B cell (primary cell): ENCODE measurements around the gene GINS3. TPM values are rescaled to one million over a fixed set of nuclear protein-coding genes. Genes with fewer than 3 reads are reported as not detected.

ENCODE experiments used
- ATAC-seq: fragments of 200-7000 bp; cut with Tn5 transposase; one replicate; pipeline ENCODE4 v1.10.0; 2021; ENCODE audit warnings: low read depth, mild to moderate bottlenecking, moderate number of reproducible peaks, moderate library complexity
- CTCF ChIA-PET: fragments of 350-600 bp; sonication (Branson Sonifier 250); formaldehyde crosslinking; loops from one replicate; lab custom pipeline; 2021; ENCODE audit warnings: antibody characterized with exemption, inconsistent platforms; lab: Charles Lee
- POLR2A ChIA-PET: fragments of 350-600 bp; sonication (Branson Sonifier 250); formaldehyde crosslinking; loops from one replicate; lab custom pipeline; 2021; ENCODE audit warnings: antibody characterized with exemption; lab: Charles Lee
- DNase-seq: peaks from one replicate; pipeline ENCODE4 v3.0.0; 2013
- H2AFZ ChIP-seq: 2 replicates; pipeline ENCODE4 v1.6.1; 2012; ENCODE audit warnings: mild to moderate bottlenecking, low read depth, low read length; ENCODE audit not compliant: insufficient read depth, poor library complexity, severe bottlenecking
- H3K27ac ChIP-seq, 2 donors: 1 replicate in 1 of 2; 2 replicates in 1 of 2; pipeline ENCODE4 v1.5.1; 2012 to 2013; ENCODE audit warnings: low read length in 2 of 2, mild to moderate bottlenecking in 2 of 2, moderate library complexity in 1 of 2
- H3K27me3 ChIP-seq, 4 experiments: fragments of 200-600 bp in 1 of 4; sonication (generic) in 1 of 4; replicated peaks in 1 of 4; 1 replicate in 2 of 4; 2 replicates in 2 of 4; pipeline versions ENCODE4 v1.6.1 to v1.7.0; 2013 to 2016; ENCODE audit warnings: low read length in 3 of 4, mild to moderate bottlenecking in 2 of 4, mixed read lengths in 1 of 4, moderate library complexity in 1 of 4; ENCODE audit not compliant: insufficient read depth in 4 of 4, control insufficient read depth in 3 of 4; ENCODE audit errors: control extremely low read depth in 1 of 4
- H3K36me3 ChIP-seq, 2 experiments: replicated peaks in 1 of 2; 1 replicate in 1 of 2; 2 replicates in 1 of 2; pipeline versions ENCODE4 v1.6.1 to v1.7.1; 2013; ENCODE audit warnings: low read length in 1 of 2; ENCODE audit not compliant: insufficient read depth in 2 of 2, control insufficient read depth in 1 of 2; ENCODE audit errors: control extremely low read depth in 1 of 2, extremely low read depth in 1 of 2
- H3K4me1 ChIP-seq, 2 donors: fragments of 200-600 bp in 1 of 2; sonication (generic) in 1 of 2; 1 replicate in 1 of 2; 2 replicates in 1 of 2; pipeline versions ENCODE4 v1.5.1 to v1.6.1; 2013 to 2017; ENCODE audit warnings: low read length in 2 of 2; ENCODE audit not compliant: control insufficient read depth in 2 of 2, insufficient read depth in 2 of 2
- H3K4me2 ChIP-seq: replicated peaks from 2 replicates; pipeline ENCODE3; 2012; ENCODE audit warnings: mild to moderate bottlenecking, low read depth, low read length; ENCODE audit not compliant: poor library complexity, severe bottlenecking
- H3K4me3 ChIP-seq, 5 experiments: fragments of 200-600 bp in 1 of 5; sonication (generic) in 1 of 5; 1 replicate in 3 of 5; 2 replicates in 2 of 5; pipeline versions ENCODE4 v1.5.1 to v1.7.0; 2011 to 2016; ENCODE audit warnings: low read length in 4 of 5, mild to moderate bottlenecking in 4 of 5, low read depth in 2 of 5, control low read depth in 1 of 5, moderate library complexity in 1 of 5; ENCODE audit not compliant: insufficient read depth in 1 of 5; ENCODE audit errors: control extremely low read depth in 1 of 5, extremely low read depth in 1 of 5
- H3K79me2 ChIP-seq: fragments of 200-600 bp; sonication (generic); one replicate; pipeline ENCODE4 v1.6.0; 2016; ENCODE audit warnings: low read length; ENCODE audit not compliant: control insufficient read depth, insufficient read depth
- H3K9ac ChIP-seq: fragments of 200-600 bp; sonication (generic); 2 replicates; pipeline ENCODE4 v1.6.1; 2017; ENCODE audit warnings: mild to moderate bottlenecking, low read length, moderate library complexity
- H3K9me3 ChIP-seq, 3 donors: one replicate each; pipeline versions ENCODE4 v1.6.1 to v1.7.1; 2013; ENCODE audit warnings: low read length in 2 of 3; ENCODE audit not compliant: control insufficient read depth in 2 of 3, insufficient read depth in 1 of 3; ENCODE audit errors: control extremely low read depth in 1 of 3
- H4K20me1 ChIP-seq: 2 replicates; pipeline ENCODE4 v1.6.0; 2012; ENCODE audit warnings: mild to moderate bottlenecking, low read length; ENCODE audit not compliant: insufficient read depth, control insufficient read depth, poor library complexity, severe bottlenecking
- H3K27ac Mint-ChIP-seq: one replicate; pipeline ENCODE4 v1.8.0; 2021; ENCODE audit warnings: mixed read lengths
- H3K27me3 Mint-ChIP-seq: one replicate; pipeline ENCODE4 v1.8.0; 2021; ENCODE audit warnings: mixed read lengths
- H3K4me1 Mint-ChIP-seq: one replicate; pipeline ENCODE4 v1.8.0; 2021; ENCODE audit warnings: mixed read lengths
- H3K4me3 Mint-ChIP-seq: one replicate; pipeline ENCODE4 v1.8.0; 2021; ENCODE audit warnings: mixed read lengths
- H3K9me3 Mint-ChIP-seq: one replicate; pipeline ENCODE4 v1.8.0; 2022; ENCODE audit warnings: mixed read lengths; ENCODE audit not compliant: insufficient read depth
- CTCF ChIP-seq: fragments of 200-600 bp; IDR thresholded peaks from one replicate; pipeline ENCODE4 v1.8.0; 2022; ENCODE audit warnings: antibody characterized with exemption, mild to moderate bottlenecking
- EZH2 ChIP-seq: IDR thresholded peaks from 2 replicates; pipeline ENCODE4 v1.6.1; 2012; ENCODE audit warnings: borderline replicate concordance, low read depth, mild to moderate bottlenecking, moderate library complexity, low read length; ENCODE audit not compliant: insufficient read depth, poor library complexity, severe bottlenecking
- WGBS: methylation state at CpG from one replicate; pipeline ENCODE4 v1.1.5; 2013; ENCODE audit warnings: missing lambda C conversion rate; ENCODE audit not compliant: insufficient coverage; 5-methylcytosine and 5-hydroxymethylcytosine counted together
- intact Hi-C: fragments of 100-400 bp; cut with micrococcal nuclease; formaldehyde crosslinking; loops from one replicate; pipeline ENCODE4 v1.10.0; 2022
- polyA plus RNA-seq: library from polyadenylated mRNA; depleted of rRNA; stranded (reverse); fragments of >200 nt; gene quantifications from 2 replicates; pipeline ENCODE4 v1.2.3, GENCODE V29; 2012
- total RNA-seq, 2 donors: library from RNA; stranded (reverse); fragments of 120-200 nt in 1 of 2; gene quantifications; 1 replicate in 1 of 2; 2 replicates in 1 of 2; pipeline versions ENCODE4 v1.2.3 to v1.2.4, GENCODE V29; 2013 to 2022

GINS3 gene
- total and polyA plus RNA-seq, 2 donors (not counting 1 experiment from before 2014, with no cell fraction given) = 1.1 to 2.3 TPM

- POLR2A ChIA-PET = no interaction called here
- Histone ChIP-seq H2AFZ (no peak overlapping the region), H3K36me3 (no peaks in the 10 kb centered on the region), H4K20me1 (no peaks in the 10 kb centered on the region), H3K27ac (no peak overlapping the region), H3K9ac (no peak overlapping the region), H3K27me3 (peaks cover 0 to 13% (median 1%) of the 10 kb centered on the region in 4 experiments), H3K4me1 (no peaks in the 10 kb centered on the region), H3K4me3 (no peak overlapping the region), H3K4me2 (no peak overlapping the region), H3K79me2 (no peaks in the 10 kb centered on the region), H3K9me3 (no peaks in the 10 kb centered on the region)
- no peak overlapping the region for H3K4me3 Mint-ChIP-seq
- DNase-seq = no peak
- no peak overlapping the region for H3K27ac Mint-ChIP-seq
- no peak for ATAC-seq
- H3K4me1 Mint-ChIP-seq = no peaks in the 10 kb centered on the region
- TF ChIP-seq CTCF = no peak
- CTCF ChIA-PET = interaction anchor here (1.1 to 6.0 kb wide), 3 partner anchors 10 to 146 kb away, joined by 3 to 32 read pairs (median 30); no protein-coding TSS in a partner anchor
- intact Hi-C loops = no loop called here
- H3K9me3 Mint-ChIP-seq = no peaks in the 10 kb centered on the region
- 75% methylated on average over 3 of the region's 5 CpGs for WGBS
- H3K27me3 Mint-ChIP-seq = peaks cover 41% of the 10 kb centered on the region
These were observed 45.4 kb upstream of the GINS3 start for GRCh38 chr16:58346831-58347371.

- ChIA-PET POLR2A (no interaction called here), CTCF (interaction anchor here (5.2 to 6.0 kb wide), 2 partner anchors 12 to 139 kb away, joined by 30 to 32 read pairs; no protein-coding TSS in a partner anchor)
- Mint-ChIP-seq H3K27ac (no peak overlapping the region), H3K4me1 (no peaks in the 10 kb centered on the region), H3K27me3 (peaks cover 36% of the 10 kb centered on the region), H3K9me3 (no peaks in the 10 kb centered on the region), H3K4me3 (no peak overlapping the region)
- no peak for ATAC-seq
- TF ChIP-seq EZH2 (no peak), CTCF (no peak)
- H4K20me1 ChIP-seq = no peaks in the 10 kb centered on the region
- DNase-seq = no peak
- H3K4me2 ChIP-seq = no peak overlapping the region
- intact Hi-C loops = no loop called here
- no peak overlapping the region for H3K9ac ChIP-seq
- H3K36me3 ChIP-seq = no peaks in the 10 kb centered on the region
- peaks cover 0 to 7% (median 0%) of the 10 kb centered on the region in 3 donors for H3K9me3 ChIP-seq
- 54% methylated on average over 2 of the region's 3 CpGs for WGBS
- H3K27ac ChIP-seq = no peak overlapping the region
- no peak overlapping the region for H3K4me3 ChIP-seq
- H3K27me3 ChIP-seq = peaks cover 0 to 13% (median 1%) of the 10 kb centered on the region in 4 experiments
- no peaks in the 10 kb centered on the region for H3K79me2 ChIP-seq
- no peak overlapping the region for H2AFZ ChIP-seq
- H3K4me1 ChIP-seq = no peaks in the 10 kb centered on the region
These were observed 43.3 kb upstream of the GINS3 start for GRCh38 chr16:58348986-58349385.
